Choroid plexus epithelial cell (primary cell): ENCODE results near the gene MCF2L2.
"Not testable (repeated sequence)": the region's sequence is repeated elsewhere in the genome, so short reads cannot be mapped to it uniquely, and the experiment has no call there.

Experiments used
- DNase-seq: peaks from one replicate; pipeline ENCODE4 v3.0.0-alpha.2; 2010; ENCODE audit warnings: low read depth
- H3K4me3 ChIP-seq: 2 replicates; pipeline ENCODE4 v1.5.1; 2011; ENCODE audit warnings: low read depth, mild to moderate bottlenecking, control low read depth, low read length, moderate library complexity
- TF ChIP-seq, protein P1 (sequence below): conservative IDR thresholded peaks from 2 replicates; pipeline ENCODE4 v1.5.1; 2011; ENCODE audit warnings: low read depth, mild to moderate bottlenecking, control low read depth, inconsistent platforms, low read length, moderate library complexity

Gene MCF2L2

GRCh38 chr3:183435661-183436060 lies 7.2 kb upstream of the MCF2L2 start:
- TF ChIP-seq, protein P1, sequence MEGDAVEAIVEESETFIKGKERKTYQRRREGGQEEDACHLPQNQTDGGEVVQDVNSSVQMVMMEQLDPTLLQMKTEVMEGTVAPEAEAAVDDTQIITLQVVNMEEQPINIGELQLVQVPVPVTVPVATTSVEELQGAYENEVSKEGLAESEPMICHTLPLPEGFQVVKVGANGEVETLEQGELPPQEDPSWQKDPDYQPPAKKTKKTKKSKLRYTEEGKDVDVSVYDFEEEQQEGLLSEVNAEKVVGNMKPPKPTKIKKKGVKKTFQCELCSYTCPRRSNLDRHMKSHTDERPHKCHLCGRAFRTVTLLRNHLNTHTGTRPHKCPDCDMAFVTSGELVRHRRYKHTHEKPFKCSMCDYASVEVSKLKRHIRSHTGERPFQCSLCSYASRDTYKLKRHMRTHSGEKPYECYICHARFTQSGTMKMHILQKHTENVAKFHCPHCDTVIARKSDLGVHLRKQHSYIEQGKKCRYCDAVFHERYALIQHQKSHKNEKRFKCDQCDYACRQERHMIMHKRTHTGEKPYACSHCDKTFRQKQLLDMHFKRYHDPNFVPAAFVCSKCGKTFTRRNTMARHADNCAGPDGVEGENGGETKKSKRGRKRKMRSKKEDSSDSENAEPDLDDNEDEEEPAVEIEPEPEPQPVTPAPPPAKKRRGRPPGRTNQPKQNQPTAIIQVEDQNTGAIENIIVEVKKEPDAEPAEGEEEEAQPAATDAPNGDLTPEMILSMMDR = no peak
- DNase-seq = no peak
- H3K4me3 ChIP-seq = no peak overlapping the region

- DNase-seq = no peak
- no peak overlapping the region for H3K4me3 ChIP-seq
- TF ChIP-seq, protein P1 = no peak
Measured at GRCh38 chr3:183434992-183435391, 6.6 kb upstream of the MCF2L2 start.

DNA sequence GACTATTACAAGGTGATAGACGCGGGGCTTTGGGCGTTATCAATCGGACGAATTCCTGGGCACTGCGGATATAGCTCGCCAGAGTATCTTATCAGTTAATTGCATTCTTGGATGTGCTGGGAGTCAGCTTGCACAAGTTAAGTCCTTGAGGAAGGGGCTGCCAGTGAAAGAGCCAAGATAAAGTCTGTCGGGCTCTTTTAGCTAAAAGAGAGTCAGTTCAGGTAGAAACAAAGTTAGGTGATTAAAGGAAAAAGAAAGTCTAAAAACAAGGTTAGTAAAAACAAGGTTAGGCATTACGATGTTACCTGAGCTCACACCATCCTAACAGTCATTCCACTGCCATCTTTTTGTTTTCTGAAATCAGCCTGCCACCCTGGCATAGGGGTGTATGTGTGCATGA lies 6.1 kb upstream of the MCF2L2 start:
- DNase-seq = no peak
- no peak overlapping the region for H3K4me3 ChIP-seq
- TF ChIP-seq, protein P1 = no peak

- no peak overlapping the region for H3K4me3 ChIP-seq
- TF ChIP-seq, protein P1 = no peak
- DNase-seq = no peak
Measured at GRCh38 chr3:183430325-183430957, 2.0 kb upstream of the MCF2L2 start.

DNA sequence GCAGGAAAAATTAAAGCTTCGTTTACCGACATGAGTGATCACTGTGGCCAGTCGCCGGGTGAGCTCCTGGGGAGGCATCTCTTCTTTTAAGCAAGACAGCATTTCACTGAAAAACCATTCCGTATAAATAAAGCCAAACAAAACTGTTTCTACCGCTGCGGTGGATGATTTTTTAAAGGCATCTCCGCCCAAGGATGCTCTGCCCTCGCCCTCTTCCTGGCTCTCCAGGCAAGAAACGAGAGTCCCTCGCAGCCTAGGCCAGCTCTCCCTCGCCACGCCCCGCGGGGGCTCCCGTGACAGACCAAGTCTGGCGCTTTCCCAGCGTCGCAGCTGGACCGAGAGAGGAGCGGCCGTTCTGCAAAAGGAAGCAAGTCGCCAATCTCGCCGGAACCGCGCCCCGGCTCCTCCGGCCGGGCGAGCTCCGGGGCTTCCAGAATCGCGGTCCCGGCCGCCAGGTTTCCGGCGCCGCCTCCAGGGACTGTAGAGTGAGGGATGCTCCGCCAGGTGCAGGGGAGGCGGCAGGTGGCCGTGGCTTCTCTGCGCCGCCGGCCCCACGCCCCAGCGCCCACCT lies 458 bp downstream of the MCF2L2 start:
- TF ChIP-seq, protein P1 = no peak
- peak; percentile 35 for DNase-seq
- peak overlapping the region; percentile 68 for H3K4me3 ChIP-seq

- no peak for DNase-seq
- peak overlapping the region; percentile 68 for H3K4me3 ChIP-seq
- TF ChIP-seq, protein P1 = no peak
Measured at GRCh38 chr3:183427196-183427875, 1.1 kb downstream of the MCF2L2 start.

DNA sequence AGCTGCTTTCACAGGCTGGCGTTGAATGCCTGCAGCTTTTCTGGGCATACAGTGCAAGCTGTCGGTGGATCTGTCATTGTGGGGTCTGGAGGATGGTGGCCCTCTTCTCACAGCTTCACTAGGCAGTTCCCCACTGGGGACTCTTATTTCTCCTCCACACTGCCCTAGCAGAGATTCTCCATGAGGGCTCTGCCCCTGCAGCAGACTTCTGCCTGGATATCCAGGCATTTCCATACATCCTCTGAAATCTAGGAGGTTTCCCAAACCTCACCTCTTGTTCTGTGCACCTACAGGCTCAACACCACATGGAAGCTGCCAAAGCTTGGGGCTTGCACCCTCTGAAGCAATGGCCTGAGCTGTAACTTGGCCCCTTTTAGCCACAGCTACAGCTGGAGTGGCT lies 9.6 kb downstream of the MCF2L2 start:
- not testable (repeated sequence) for DNase-seq, H3K4me3 ChIP-seq
